LNCaP clone FGC (cell line): Measurements from ENCODE around the gene SLC35F1.

ENCODE experiments used
- DNase-seq: peaks from one replicate; pipeline ENCODE4 v3.0.0-alpha.2; 2011; ENCODE audit warnings: low read depth
- H3K4me3 ChIP-seq: 2 replicates; pipeline ENCODE4 v1.5.1; 2011; ENCODE audit warnings: mild to moderate bottlenecking, low read depth, low read length, control low read depth
- CTCF ChIP-seq: IDR thresholded peaks from 2 replicates; pipeline ENCODE4 v1.5.1; 2012; ENCODE audit warnings: mild to moderate bottlenecking; ENCODE audit not compliant: control insufficient read depth, insufficient read depth; ENCODE audit errors: extremely low read depth

The SLC35F1 gene

GRCh38 chr6:118354641-118355040 lies 447.6 kb downstream of the SLC35F1 start:
- no peak overlapping the region for H3K4me3 ChIP-seq
- DNase-seq = no peak
- no peak for TF ChIP-seq CTCF

- no peak overlapping the region for H3K4me3 ChIP-seq
- no peak for TF ChIP-seq CTCF
- DNase-seq = no peak
Measured at GRCh38 chr6:118356054-118356453, 449.0 kb downstream of the SLC35F1 start.

GRCh38 chr6:118356686-118357085 lies 449.6 kb downstream of the SLC35F1 start:
- no peak overlapping the region for H3K4me3 ChIP-seq
- no peak for DNase-seq
- no peak for TF ChIP-seq CTCF
